ENCODE data around the gene OCRL.

OCRL gene

GRCh38 chrX:129523079-129523911 lies 16.8 kb upstream of the OCRL start, which contains the start of gene SMARCA1:
SMARCA1 (minus strand) TSS chrX:129523490; CDS start chrX:129523370, 120 bp downstream.
- TF ChIP-seq REST (IDR thresholded peaks at IDR 0.05; ENCODE audit: insufficient read depth in 1 of 2, low read depth in 2 of 2, low read length in 2 of 2) (no peak), TAF1 (IDR thresholded peaks at IDR 0.05; ENCODE audit: borderline replicate concordance, insufficient read depth, low read length) (no peak), FOXP2 (optimal IDR thresholded peaks at IDR 0.05; ENCODE audit: borderline replicate concordance, extremely low read depth, extremely low read length, insufficient read depth) (no peak), SIN3A (IDR thresholded peaks at IDR 0.05; ENCODE audit: borderline replicate concordance, insufficient read depth, low read length) (no peak), POLR2AphosphoS5 (IDR thresholded peaks at IDR 0.05; ENCODE audit: low read depth, low read length) (no peak)

DNA sequence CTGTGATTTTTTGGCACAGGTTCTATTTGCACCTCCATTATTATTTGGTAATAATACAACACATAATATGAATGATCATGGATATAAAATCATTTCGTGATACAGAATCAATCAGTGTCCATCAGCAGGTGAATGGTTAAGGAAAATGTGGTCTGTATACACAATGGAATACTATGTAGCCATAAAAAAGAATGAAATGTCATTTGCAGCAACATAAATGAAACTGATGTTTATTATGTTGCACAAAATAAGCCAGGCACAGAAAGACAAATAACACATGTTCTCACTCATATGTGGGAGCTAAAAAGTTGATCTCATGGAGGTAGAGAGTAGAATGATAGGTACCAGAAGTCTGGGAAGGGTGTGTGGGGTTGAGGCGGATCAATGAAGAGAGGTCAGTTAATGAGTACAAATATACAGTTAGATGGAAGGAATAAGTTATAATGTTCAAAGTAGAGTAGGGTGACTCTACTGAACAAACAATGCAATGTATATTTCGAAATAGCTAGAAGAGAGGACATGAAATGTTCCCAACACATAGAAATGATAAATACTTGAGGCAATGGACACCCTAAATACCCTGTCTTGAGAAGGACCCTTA lies 15.7 kb upstream of the OCRL start:
- TF ChIP-seq TAF1 (IDR thresholded peaks at IDR 0.05; ENCODE audit: borderline replicate concordance, insufficient read depth, low read length) (no peak), POLR2AphosphoS5 (IDR thresholded peaks at IDR 0.05; ENCODE audit: low read depth, low read length) (no peak), REST (IDR thresholded peaks at IDR 0.05; ENCODE audit: insufficient read depth in 1 of 2, low read depth in 2 of 2, low read length in 2 of 2) (no peak), SIN3A (IDR thresholded peaks at IDR 0.05; ENCODE audit: borderline replicate concordance, insufficient read depth, low read length) (no peak), FOXP2 (optimal IDR thresholded peaks at IDR 0.05; ENCODE audit: borderline replicate concordance, extremely low read depth, extremely low read length, insufficient read depth) (no peak)

DNA sequence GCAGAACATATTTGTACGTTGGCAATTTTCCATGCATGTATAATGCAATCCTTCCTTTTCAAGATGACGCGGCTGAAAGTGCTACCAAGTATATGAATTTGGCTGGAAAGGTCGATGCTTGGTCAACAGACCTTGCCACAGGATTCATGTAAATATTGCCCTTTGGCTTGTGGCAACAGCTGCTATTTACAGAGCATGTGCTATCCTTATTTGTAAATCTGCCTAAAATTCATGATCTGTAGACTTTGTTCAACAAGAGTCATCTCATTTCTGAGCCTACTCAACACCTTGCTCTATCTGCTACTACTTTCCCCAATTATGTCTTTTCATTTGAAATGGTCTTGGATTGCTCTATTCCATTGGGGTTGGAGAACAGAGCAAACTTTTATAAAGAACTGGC lies 14.9 kb upstream of the OCRL start:
- TF ChIP-seq POLR2AphosphoS5 (IDR thresholded peaks at IDR 0.05; ENCODE audit: low read depth, low read length) = no peak
- no peak for TF ChIP-seq TAF1 (IDR thresholded peaks at IDR 0.05; ENCODE audit: borderline replicate concordance, insufficient read depth, low read length)
- no peak for TF ChIP-seq REST (IDR thresholded peaks at IDR 0.05; ENCODE audit: insufficient read depth in 1 of 2, low read depth in 2 of 2, low read length in 2 of 2)
- TF ChIP-seq SIN3A (IDR thresholded peaks at IDR 0.05; ENCODE audit: borderline replicate concordance, insufficient read depth, low read length) = no peak
- TF ChIP-seq FOXP2 (optimal IDR thresholded peaks at IDR 0.05; ENCODE audit: borderline replicate concordance, extremely low read depth, extremely low read length, insufficient read depth) = no peak

DNA sequence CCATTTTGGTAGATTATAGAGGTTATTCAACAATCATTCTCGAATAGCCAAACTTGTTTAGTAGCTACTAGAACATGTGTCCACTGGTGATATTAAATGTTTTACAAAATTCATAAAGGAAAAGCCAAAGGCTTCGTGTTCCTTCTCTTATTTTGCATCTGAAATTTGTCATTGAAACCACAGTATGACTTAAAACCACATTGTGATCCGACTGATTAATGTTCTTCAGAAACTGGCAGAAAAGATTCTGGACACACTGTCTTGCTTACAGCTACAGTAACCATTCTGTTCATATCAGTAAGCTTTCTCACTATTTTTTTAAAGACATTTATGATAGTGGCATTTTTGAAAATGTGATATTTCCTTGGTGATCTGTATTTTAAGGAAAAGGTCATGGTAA lies 14.2 kb upstream of the OCRL start:
- TF ChIP-seq SIN3A (IDR thresholded peaks at IDR 0.05; ENCODE audit: borderline replicate concordance, insufficient read depth, low read length) (no peak), TAF1 (IDR thresholded peaks at IDR 0.05; ENCODE audit: borderline replicate concordance, insufficient read depth, low read length) (no peak), FOXP2 (optimal IDR thresholded peaks at IDR 0.05; ENCODE audit: borderline replicate concordance, extremely low read depth, extremely low read length, insufficient read depth) (no peak), REST (IDR thresholded peaks at IDR 0.05; ENCODE audit: insufficient read depth in 1 of 2, low read depth in 2 of 2, low read length in 2 of 2) (no peak)
